Mucosa of descending colon (tissue), 3 donors: ENCODE data around the gene NADK2. TPM values are rescaled to one million over a fixed set of nuclear protein-coding genes. Genes with fewer than 3 reads are reported as not detected.

Source experiments
- ATAC-seq: fragments of 200-7000 bp; cut with Tn5 transposase; one replicate; pipeline ENCODE4 v1.9.1; 2020; ENCODE audit warnings: mild to moderate bottlenecking, moderate library complexity
- DNase-seq, 3 donors: peaks; one replicate each; pipeline ENCODE4 v3.0.0-alpha.2; 2020
- H3K36me3 ChIP-seq: fragments of 200-600 bp; one replicate; pipeline ENCODE4 v1.8.0; 2021; ENCODE audit warnings: low read depth, mild to moderate bottlenecking
- H3K4me1 ChIP-seq: fragments of 200-600 bp; one replicate; pipeline ENCODE4 v1.8.0; 2021; ENCODE audit warnings: low read depth, mild to moderate bottlenecking
- H3K4me3 ChIP-seq: fragments of 200-600 bp; one replicate; pipeline ENCODE4 v1.8.0; 2021; ENCODE audit warnings: mild to moderate bottlenecking
- H3K9me3 ChIP-seq: fragments of 200-600 bp; one replicate; pipeline ENCODE4 v1.8.0; 2021; ENCODE audit warnings: mild to moderate bottlenecking
- intact Hi-C, 2 donors: fragments of 100-400 bp; cut with DNase I in 1 of 2; cut with micrococcal nuclease in 1 of 2; formaldehyde crosslinking; loops; one replicate each; pipeline versions ENCODE4 v1.11.0 to v1.11.1; 2022; cut with DNase I, micrococcal nuclease
- total RNA-seq, 3 donors: library from RNA; stranded (reverse); fragmentation: NEBNext Ultra II Directional in 2 of 3; extraction: Animal tissue kit (Norgen Biotek cat#: 25700) in 2 of 3; gene quantifications; one replicate each; pipeline versions ENCODE4 v1.2.1 to v1.2.4, GENCODE V29; 2021 to 2023
- TF ChIP-seq, protein P1 (sequence below): fragments of 200-600 bp; IDR thresholded peaks from one replicate; pipeline ENCODE4 v1.8.0; 2022; ENCODE audit warnings: antibody characterized with exemption, mild to moderate bottlenecking
- donor health status: DM: no; HTN: no; CAD: no; lungs with moderate emphysema.
- donor health status: DM: no; HTN: no; CAD: no.
- donor health status: DM: no; HTN: yes; CAD: no.

The NADK2 gene
- total RNA-seq, 3 donors from 2014 or later, result 24.3 to 50.3 (median 24.8) TPM

- no peak overlapping the region for H3K4me3 ChIP-seq
- H3K9me3 ChIP-seq, result no peaks in the 10 kb centered on the region
- TF ChIP-seq, protein P1, sequence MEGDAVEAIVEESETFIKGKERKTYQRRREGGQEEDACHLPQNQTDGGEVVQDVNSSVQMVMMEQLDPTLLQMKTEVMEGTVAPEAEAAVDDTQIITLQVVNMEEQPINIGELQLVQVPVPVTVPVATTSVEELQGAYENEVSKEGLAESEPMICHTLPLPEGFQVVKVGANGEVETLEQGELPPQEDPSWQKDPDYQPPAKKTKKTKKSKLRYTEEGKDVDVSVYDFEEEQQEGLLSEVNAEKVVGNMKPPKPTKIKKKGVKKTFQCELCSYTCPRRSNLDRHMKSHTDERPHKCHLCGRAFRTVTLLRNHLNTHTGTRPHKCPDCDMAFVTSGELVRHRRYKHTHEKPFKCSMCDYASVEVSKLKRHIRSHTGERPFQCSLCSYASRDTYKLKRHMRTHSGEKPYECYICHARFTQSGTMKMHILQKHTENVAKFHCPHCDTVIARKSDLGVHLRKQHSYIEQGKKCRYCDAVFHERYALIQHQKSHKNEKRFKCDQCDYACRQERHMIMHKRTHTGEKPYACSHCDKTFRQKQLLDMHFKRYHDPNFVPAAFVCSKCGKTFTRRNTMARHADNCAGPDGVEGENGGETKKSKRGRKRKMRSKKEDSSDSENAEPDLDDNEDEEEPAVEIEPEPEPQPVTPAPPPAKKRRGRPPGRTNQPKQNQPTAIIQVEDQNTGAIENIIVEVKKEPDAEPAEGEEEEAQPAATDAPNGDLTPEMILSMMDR, result no peak
- DNase-seq (no peak), ATAC-seq (no peak)
- H3K4me1 ChIP-seq, result no peaks in the 10 kb centered on the region
- intact Hi-C loops, result no loop called here
- no peaks in the 10 kb centered on the region for H3K36me3 ChIP-seq
Observed at GRCh38 chr5:36270175-36270574, 28.4 kb upstream of the NADK2 start.

GRCh38 chr5:36269478-36269877 is 27.8 kb upstream of the NADK2 start:
- TF ChIP-seq, protein P1, result no peak
- ATAC-seq (no peak), DNase-seq (no peak)
- intact Hi-C loops, result loop anchor here in 1 of 2 donors (10.0 kb wide), 1 partner anchor 125 kb away; no protein-coding TSS in a partner anchor
- H3K9me3 ChIP-seq, result no peaks in the 10 kb centered on the region
- H3K4me3 ChIP-seq, result no peak overlapping the region
- H3K4me1 ChIP-seq, result no peaks in the 10 kb centered on the region
- no peaks in the 10 kb centered on the region for H3K36me3 ChIP-seq

DNA sequence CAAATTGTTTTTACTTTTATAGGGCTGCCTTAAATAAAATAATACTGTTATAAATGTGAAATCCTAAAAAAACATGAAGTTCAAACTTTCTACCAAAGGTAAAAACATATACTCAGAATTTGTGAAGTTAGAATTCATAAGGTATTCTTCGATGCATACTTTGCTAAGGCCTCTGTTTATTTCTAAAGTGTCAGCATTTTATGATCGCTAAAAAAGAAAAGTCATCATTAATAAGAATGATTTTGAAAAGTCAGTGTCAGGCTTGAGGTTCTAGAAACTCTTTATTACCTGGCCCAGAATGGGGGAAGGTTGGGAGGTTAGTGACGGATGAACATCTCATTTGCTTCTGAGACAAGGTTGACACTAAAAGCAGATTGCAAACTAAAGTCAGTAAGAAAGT is 26.2 kb upstream of the NADK2 start:
- DNase-seq, result no peak
- Histone ChIP-seq H3K4me1 (no peaks in the 10 kb centered on the region), H3K36me3 (no peaks in the 10 kb centered on the region), H3K9me3 (no peaks in the 10 kb centered on the region), H3K4me3 (no peak overlapping the region)
- TF ChIP-seq, protein P1, result no peak
- intact Hi-C loops, result loop anchor here in 1 of 2 donors (10.0 kb wide), 1 partner anchor 127 kb away; no protein-coding TSS in a partner anchor
- no peak for ATAC-seq

- ATAC-seq, result no peak
- intact Hi-C loops, result loop anchor here in 1 of 2 donors (10.0 kb wide), 1 partner anchor 131 kb away; no protein-coding TSS in a partner anchor
- H3K9me3 ChIP-seq, result no peaks in the 10 kb centered on the region
- no peak overlapping the region for H3K4me3 ChIP-seq
- H3K4me1 ChIP-seq, result no peaks in the 10 kb centered on the region
- TF ChIP-seq, protein P1, result no peak
- no peak for DNase-seq
- H3K36me3 ChIP-seq, result no peaks in the 10 kb centered on the region
Observed at GRCh38 chr5:36264202-36264760, 22.6 kb upstream of the NADK2 start.

- no peaks in the 10 kb centered on the region for H3K36me3 ChIP-seq
- H3K4me3 ChIP-seq, result no peak overlapping the region
- TF ChIP-seq, protein P1, result no peak
- no peaks in the 10 kb centered on the region for H3K4me1 ChIP-seq
- intact Hi-C loops, result loop anchor here in 1 of 2 donors (10.0 kb wide), 1 partner anchor 134 kb away; no protein-coding TSS in a partner anchor
- DNase-seq (no peak), ATAC-seq (no peak)
- H3K9me3 ChIP-seq, result no peaks in the 10 kb centered on the region
Observed at GRCh38 chr5:36261186-36261585, 19.5 kb upstream of the NADK2 start.

DNA sequence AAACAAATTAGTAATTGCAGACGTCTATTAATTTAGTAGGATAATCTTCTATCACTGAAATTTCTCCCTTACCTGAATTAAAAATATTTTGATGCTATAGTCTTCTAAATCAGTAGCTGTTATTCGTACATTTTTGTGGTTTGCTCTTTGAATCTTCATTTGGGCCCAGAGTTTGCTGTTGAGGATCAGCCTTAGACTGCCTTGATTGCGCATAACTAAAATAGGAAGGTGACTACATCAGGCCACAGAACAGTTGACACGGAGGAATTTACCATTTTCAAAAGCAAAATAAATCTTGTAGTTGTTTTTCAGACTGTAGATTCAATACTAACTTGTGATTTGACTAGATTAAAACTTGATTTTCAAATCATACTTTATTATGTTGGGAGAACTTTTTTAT is 11.8 kb upstream of the NADK2 start:
- TF ChIP-seq, protein P1, result no peak

More for the DNA sequence above, 11.8 kb upstream of the NADK2 start:
- ATAC-seq, result no peak
- no peaks in the 10 kb centered on the region for H3K9me3 ChIP-seq
- intact Hi-C loops, result no loop called here
- no peak overlapping the region for H3K4me3 ChIP-seq
- no peaks in the 10 kb centered on the region for H3K4me1 ChIP-seq
- H3K36me3 ChIP-seq, result no peaks in the 10 kb centered on the region
- no peak for DNase-seq
